ENCODE results near the gene PAQR5.
"Not testable (repeated sequence)": the region's sequence is repeated elsewhere in the genome, so short reads cannot be mapped to it uniquely, and the experiment has no call there.

The PAQR5 gene

DNA sequence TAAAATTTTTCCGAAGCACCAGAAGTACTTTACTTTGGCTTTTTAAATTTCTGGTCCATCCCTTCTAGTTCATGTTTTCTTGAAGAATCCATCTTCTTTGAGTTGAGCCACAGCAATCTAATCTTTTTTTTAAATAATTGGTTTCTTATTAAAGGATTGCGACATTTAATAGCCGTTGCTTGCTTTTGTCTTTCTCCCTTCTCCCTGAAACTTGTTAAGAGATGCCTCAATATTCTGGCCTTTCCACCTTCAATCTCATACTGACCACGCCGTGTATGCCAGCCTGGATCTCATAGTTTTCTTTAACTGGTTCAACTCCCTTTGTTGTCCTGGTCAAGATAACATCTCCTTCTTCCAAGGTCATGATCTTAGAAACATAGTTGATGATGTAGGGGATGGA lies 135.5 kb downstream of the PAQR5 start:
- FAIRE-seq = no peak

DNA sequence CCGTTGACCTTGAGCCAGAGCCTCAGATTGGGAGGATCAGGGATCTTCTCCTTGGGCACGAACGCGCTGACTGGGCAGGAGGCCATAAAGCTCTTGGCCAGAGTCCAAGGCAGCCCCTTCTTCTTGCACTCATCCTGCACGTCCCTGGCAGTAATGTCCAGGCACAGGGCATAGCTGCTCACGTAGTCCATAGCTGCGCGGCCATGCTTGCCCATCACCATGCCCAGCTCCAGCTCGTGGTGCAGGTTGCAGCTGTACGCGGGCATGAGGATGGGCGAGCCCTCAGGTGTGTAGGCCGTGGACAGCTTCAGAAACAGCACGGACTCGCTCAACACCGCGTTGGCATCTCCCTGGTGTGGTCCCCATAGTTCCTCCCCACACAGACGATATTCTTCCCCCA lies 136.0 kb downstream of the PAQR5 start:
- no peak for FAIRE-seq

GRCh38 chr15:69435985-69436384 lies 137.3 kb downstream of the PAQR5 start:
- FAIRE-seq = no peak

DNA sequence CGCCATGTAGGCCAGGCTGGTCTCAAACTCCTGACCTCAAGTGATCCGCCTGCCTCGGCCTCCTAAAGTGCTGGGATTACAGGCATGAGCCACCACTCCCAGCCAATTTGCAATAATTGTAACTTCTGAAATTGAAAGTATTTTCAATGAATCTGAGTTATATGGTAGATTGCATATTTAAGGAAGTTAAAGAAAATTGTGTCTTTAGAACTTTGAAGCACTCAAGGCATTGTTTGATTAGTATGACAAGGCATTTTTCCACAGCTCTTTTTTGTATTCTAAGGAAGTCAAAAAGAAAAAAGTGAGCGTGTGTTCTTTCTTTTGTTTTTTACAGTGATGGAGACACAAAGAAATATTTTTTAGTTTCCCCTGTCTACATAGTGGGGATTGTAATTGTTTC lies 138.2 kb downstream of the PAQR5 start:
- FAIRE-seq = no peak

DNA sequence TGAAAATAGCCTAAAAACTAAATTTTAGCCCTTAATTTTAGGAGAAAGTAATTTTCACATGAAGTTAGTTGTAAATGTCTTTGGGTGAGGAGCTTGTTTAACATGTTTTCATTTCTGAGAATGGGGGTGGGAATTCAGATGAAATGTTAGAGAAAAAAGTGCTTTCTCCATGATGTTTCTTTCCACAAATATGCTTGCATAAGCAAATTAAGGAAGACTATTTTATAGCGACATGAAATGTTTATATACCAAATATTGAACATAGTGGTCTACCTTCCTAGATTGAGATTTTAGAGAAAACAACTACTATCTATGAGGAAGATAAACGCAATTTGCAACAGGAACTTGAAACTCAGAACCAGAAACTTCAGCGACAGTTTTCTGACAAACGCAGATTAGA lies 140.9 kb downstream of the PAQR5 start:
- FAIRE-seq = no peak

- FAIRE-seq = no peak
Observed at GRCh38 chr15:69443032-69443611, 144.4 kb downstream of the PAQR5 start.

GRCh38 chr15:69444686-69445085 lies 146.0 kb downstream of the PAQR5 start:
- FAIRE-seq = no peak

DNA sequence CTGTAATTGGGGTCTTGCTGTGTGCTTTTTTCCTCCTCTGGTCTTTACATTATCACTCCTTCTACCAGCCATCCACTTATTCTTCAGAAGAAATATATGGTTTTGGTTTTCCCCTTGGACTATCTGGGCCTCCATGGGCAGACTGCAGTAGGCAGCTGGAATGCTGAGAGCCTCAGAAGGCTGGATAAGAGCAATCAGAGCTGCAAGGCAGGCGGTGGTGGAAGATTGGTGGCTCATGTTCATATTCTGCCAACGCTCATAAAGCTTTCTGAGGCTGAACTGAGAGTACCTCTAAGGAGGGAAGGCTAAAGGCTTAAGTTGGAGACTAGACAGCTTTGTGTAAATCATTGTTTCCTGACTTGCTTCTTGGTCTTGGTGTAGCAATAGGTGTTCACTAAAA lies 148.2 kb downstream of the PAQR5 start:
- no peak for FAIRE-seq

GRCh38 chr15:69450221-69450620 lies 151.5 kb downstream of the PAQR5 start:
- not testable (repeated sequence) for FAIRE-seq

DNA sequence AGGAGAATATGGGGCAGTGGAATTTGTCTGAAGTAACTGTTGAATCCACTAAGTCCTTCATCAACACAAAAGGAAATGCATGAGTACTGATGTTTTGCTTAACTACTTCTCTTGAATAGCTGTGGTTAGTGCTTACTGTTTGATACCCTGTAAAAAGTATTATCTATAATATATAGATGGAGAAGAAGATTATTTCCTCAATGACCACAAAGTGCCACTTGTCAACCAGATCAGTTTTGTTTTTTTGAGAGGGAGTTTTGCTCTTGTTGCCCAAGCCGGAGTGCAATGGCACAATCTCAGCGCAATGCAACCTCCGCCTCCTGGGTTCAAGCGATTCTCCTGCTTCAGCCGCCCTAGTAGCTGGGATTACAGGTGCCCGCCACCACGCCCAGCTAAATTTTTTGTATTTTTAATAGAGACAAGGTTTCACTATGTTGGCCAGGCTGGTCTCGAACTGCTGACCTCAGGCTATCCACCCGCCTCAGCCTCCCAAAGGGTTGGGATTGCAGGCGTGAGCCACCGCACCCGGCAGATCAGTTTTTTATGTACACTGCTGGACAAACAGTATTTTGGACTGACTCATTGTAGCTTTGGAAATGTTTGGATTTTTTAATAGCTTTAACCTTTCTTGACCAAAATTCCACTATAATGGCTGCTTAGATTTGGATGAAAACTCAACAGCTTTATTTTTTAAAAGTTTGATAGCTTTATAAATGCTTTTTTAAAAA lies 152.4 kb downstream of the PAQR5 start:
- no peak for FAIRE-seq

GRCh38 chr15:69451951-69452691 lies 153.4 kb downstream of the PAQR5 start:
- peak; percentile 92 for FAIRE-seq

DNA sequence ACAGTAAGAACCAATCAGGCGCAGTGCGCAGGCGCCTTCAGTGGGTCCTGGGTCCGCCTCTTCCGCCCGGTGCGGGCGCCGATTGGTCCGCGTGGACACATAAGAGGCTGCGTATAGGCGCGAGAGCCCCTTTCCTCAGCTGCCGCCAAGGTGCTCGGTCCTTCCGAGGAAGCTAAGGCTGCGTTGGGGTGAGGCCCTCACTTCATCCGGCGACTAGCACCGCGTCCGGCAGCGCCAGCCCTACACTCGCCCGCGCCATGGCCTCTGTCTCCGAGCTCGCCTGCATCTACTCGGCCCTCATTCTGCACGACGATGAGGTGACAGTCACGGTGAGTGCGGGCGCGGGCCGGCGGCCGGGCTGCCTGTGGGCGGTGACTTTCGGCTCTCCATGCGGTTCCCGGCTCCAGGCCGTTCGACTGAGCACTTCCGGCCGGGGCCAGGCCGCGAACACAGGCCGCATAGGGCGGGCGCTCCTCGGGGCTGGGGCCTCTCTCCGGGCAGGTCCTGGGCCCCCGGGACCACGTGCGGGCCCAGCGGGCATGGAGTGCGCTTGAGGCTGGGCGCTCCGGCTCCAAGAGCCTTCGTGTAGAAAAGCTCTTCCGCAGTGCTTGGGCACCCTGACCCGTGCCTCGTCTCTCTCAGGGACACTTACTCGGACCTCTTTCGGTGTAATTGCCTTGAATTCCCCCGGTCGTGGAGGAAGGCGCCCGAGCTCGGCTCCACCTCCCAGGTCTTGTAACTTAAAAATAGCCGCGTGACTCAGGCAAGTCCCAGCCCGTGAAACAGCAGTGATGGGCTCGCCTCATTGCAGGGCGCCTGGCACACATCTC lies 154.2 kb downstream of the PAQR5 start, which contains the start of gene RPLP1:
RPLP1 (plus strand) TSS at position 127 of the 830 bp plus-strand sequence; CDS start at position 258, 131 bp downstream.
- FAIRE-seq = no peak

DNA sequence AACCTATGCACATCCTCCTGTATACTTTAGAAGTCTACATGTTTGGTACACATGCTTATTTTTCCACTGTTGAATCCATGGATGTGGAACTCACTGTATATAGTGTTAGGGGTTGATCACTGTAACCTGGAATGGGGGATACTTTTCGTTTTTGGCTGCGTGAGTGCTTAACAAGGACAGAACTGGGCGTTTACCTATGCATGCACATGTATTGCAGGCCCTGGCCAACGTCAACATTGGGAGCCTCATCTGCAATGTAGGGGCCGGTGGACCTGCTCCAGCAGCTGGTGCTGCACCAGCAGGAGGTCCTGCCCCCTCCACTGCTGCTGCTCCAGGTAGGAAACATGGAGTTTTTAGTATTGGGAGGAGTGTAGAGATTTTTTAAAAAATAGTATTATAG lies 156.2 kb downstream of the PAQR5 start:
- no peak for FAIRE-seq

- FAIRE-seq = no peak
Observed at GRCh38 chr15:69456208-69457166, 157.8 kb downstream of the PAQR5 start.

All from A204.1 (cell line).